SK-N-SH treated with all-trans-retinoic acid at 6 μM for 48 hours (cell line): ENCODE results near the gene SLC25A33.

Experiments
- ATAC-seq: fragments of 200-7000 bp; cut with Tn5 transposase; 3 replicates; pipeline ENCODE4 v1.9.1; 2020; ENCODE audit warnings: mild to moderate bottlenecking, moderate library complexity
- ARNTL ChIP-seq: fragments of 450-650 bp; formaldehyde crosslinking; IDR thresholded peaks from 2 replicates; pipeline ENCODE4 v1.5.0; 2020; ENCODE audit warnings: low read depth, mild to moderate bottlenecking, moderate library complexity, borderline replicate concordance
- BACH2 ChIP-seq: fragments of 250-450 bp; sonication (Bioruptor Pico); IDR thresholded peaks from 2 replicates; pipeline ENCODE4 v1.9.0; 2021; ENCODE audit warnings: mild to moderate bottlenecking, borderline replicate concordance
- CREB5 ChIP-seq: fragments of 250-450 bp; sonication (Bioruptor Pico); IDR thresholded peaks from 2 replicates; pipeline ENCODE4 v1.5.1; 2020; ENCODE audit warnings: low read depth, mild to moderate bottlenecking, moderate library complexity
- CSDC2 ChIP-seq: fragments of 250-450 bp; sonication (Bioruptor Pico); IDR thresholded peaks from 2 replicates; pipeline ENCODE4 v1.5.0; 2020; ENCODE audit warnings: mild to moderate bottlenecking, moderate library complexity
- CSRNP3 ChIP-seq: fragments of 250-450 bp; sonication (Bioruptor Pico); IDR thresholded peaks from 2 replicates; pipeline ENCODE4 v1.5.1; 2021; ENCODE audit warnings: mild to moderate bottlenecking, moderate library complexity
- ESRRG ChIP-seq: fragments of 250-450 bp; sonication (Bioruptor Pico); IDR thresholded peaks from 2 replicates; pipeline ENCODE4 v1.6.1; 2021; ENCODE audit warnings: mild to moderate bottlenecking
- GLIS3 ChIP-seq: fragments of 250-450 bp; sonication (Bioruptor Pico); IDR thresholded peaks from 2 replicates; pipeline ENCODE4 v1.5.0; 2020; ENCODE audit warnings: mild to moderate bottlenecking, moderate library complexity
- OSR1 ChIP-seq: fragments of 250-450 bp; sonication (Bioruptor Pico); IDR thresholded peaks from 2 replicates; pipeline ENCODE4 v1.8.0; 2022; ENCODE audit warnings: moderate library complexity, mild to moderate bottlenecking, inconsistent platforms
- PATZ1 ChIP-seq: fragments of 250-450 bp; sonication (Bioruptor Pico); IDR thresholded peaks from 2 replicates; pipeline ENCODE4 v1.8.0; 2020; ENCODE audit warnings: mild to moderate bottlenecking, moderate library complexity, borderline replicate concordance
- POU6F1 ChIP-seq: fragments of 250-450 bp; sonication (Bioruptor Pico); IDR thresholded peaks from 2 replicates; pipeline ENCODE4 v1.8.0; 2021; ENCODE audit warnings: low read depth, mild to moderate bottlenecking, moderate library complexity, borderline replicate concordance
- PPARA ChIP-seq: fragments of 250-450 bp; sonication (Bioruptor Pico); IDR thresholded peaks from 2 replicates; pipeline ENCODE4 v1.5.0; 2020; ENCODE audit warnings: mild to moderate bottlenecking, borderline replicate concordance
- RARB ChIP-seq: fragments of 250-450 bp; sonication (Bioruptor Pico); IDR thresholded peaks from 2 replicates; pipeline ENCODE4 v1.8.0; 2021; ENCODE audit warnings: mild to moderate bottlenecking, moderate library complexity
- SNAI2 ChIP-seq: fragments of 250-450 bp; sonication (Bioruptor Pico); IDR thresholded peaks from 2 replicates; pipeline ENCODE4 v1.5.0; 2020; ENCODE audit warnings: mild to moderate bottlenecking, moderate library complexity
- TCF4 ChIP-seq: fragments of 250-450 bp; sonication (Bioruptor Pico); IDR thresholded peaks from 2 replicates; pipeline ENCODE4 v1.8.0; 2021; ENCODE audit warnings: mild to moderate bottlenecking, moderate library complexity, borderline replicate concordance
- TOX ChIP-seq: fragments of 250-450 bp; sonication (Bioruptor Pico); IDR thresholded peaks from 2 replicates; pipeline ENCODE4 v1.8.0; 2021; ENCODE audit warnings: mild to moderate bottlenecking, moderate library complexity, borderline replicate concordance
- ZC3H10 ChIP-seq: fragments of 250-450 bp; sonication (Bioruptor Pico); IDR thresholded peaks from 2 replicates; pipeline ENCODE4 v1.5.1; 2021; ENCODE audit warnings: mild to moderate bottlenecking, moderate library complexity
- ZNF565 ChIP-seq: fragments of 450-650 bp; formaldehyde crosslinking; conservative IDR thresholded peaks from 2 replicates; pipeline ENCODE4 v1.5.0; 2020; ENCODE audit warnings: low read depth, mild to moderate bottlenecking, moderate library complexity
- ZNF8 ChIP-seq: fragments of 450-650 bp; formaldehyde crosslinking; IDR thresholded peaks from 2 replicates; pipeline ENCODE4 v1.5.0; 2020; ENCODE audit warnings: mild to moderate bottlenecking, moderate library complexity

The SLC25A33 gene

GRCh38 chr1:9575486-9575885, 36.2 kb downstream of the SLC25A33 start:
- no peak for TF ChIP-seq TCF4
- no peak for TF ChIP-seq CREB5 (CRISPR knock-in tag)
- no peak for ATAC-seq

- no peak for ATAC-seq
- TF ChIP-seq GLIS3 (CRISPR knock-in tag) (no peak), ZC3H10 (no peak), POU6F1 (CRISPR knock-in tag) (no peak), RARB (CRISPR knock-in tag) (no peak), ESRRG (no peak), CSRNP3 (no peak), TOX (CRISPR knock-in tag) (no peak), BACH2 (CRISPR knock-in tag) (no peak), CREB5 (CRISPR knock-in tag) (no peak), ZNF565 (no peak), PATZ1 (no peak), PPARA (CRISPR knock-in tag) (no peak), ARNTL (CRISPR knock-in tag) (no peak), SNAI2 (CRISPR knock-in tag) (no peak)
These were observed 37.6 kb downstream of the SLC25A33 start for GRCh38 chr1:9576903-9577302.

GRCh38 chr1:9577423-9577822, 38.2 kb downstream of the SLC25A33 start:
- TF ChIP-seq TOX (CRISPR knock-in tag), result no peak
- TF ChIP-seq ESRRG, result no peak
- no peak for TF ChIP-seq OSR1
- TF ChIP-seq POU6F1 (CRISPR knock-in tag), result no peak
- no peak for TF ChIP-seq RARB (CRISPR knock-in tag)
- TF ChIP-seq ZNF8 (CRISPR knock-in tag), result no peak
- no peak for TF ChIP-seq ARNTL (CRISPR knock-in tag)
- no peak for TF ChIP-seq CSDC2 (CRISPR knock-in tag)
- TF ChIP-seq CSRNP3, result no peak
- ATAC-seq, result no peak
